ENCODE results near the gene GALC.
"Not testable (repeated sequence)": the region's sequence is repeated elsewhere in the genome, so short reads cannot be mapped to it uniquely, and the experiment has no call there.

The GALC gene

DNA sequence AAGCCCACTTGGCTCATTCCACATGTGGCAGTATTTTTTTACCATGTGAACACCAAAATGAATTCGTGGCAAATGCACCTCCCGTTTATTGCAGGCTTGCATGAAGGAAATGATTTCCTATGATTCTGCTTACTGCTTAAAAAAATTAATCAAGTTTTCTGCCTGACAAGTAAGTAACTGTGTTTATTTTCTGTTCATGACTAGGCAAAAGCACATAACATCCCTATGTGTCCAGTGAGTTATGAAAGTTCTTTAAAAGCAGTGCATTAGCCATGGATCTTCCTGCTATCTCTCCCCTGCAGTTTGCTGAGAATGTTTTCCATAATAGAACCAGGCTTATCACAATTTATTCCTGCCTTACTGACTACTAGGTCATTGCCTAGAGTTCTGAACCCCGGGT, 32.3 kb upstream of the GALC start:
- no peaks in the 10 kb centered on the region for H3K9me3 ChIP-seq (ENCODE audit: control insufficient read depth, insufficient read depth, low read length)
- no peaks in the 10 kb centered on the region for H3K27me3 ChIP-seq (ENCODE audit: control insufficient read depth, insufficient read depth, low read length)
- no CpG with 5 or more reads among the region's 3 CpGs for WGBS (ENCODE audit: insufficient coverage, insufficient read length)
- DNase-seq (ENCODE audit: low read depth, low spot score), result no peak
- H3K36me3 ChIP-seq (ENCODE audit: control insufficient read depth, insufficient read depth, low read length), result no peaks in the 10 kb centered on the region
- no peak overlapping the region for H3K4me3 ChIP-seq (ENCODE audit: low read length)
- H3K27ac ChIP-seq (ENCODE audit: low read length), result no peak overlapping the region
- H3K4me1 ChIP-seq (ENCODE audit: control insufficient read depth, insufficient read depth, low read length), result no peaks in the 10 kb centered on the region

- not testable (repeated sequence) for H3K4me1 ChIP-seq (ENCODE audit: control insufficient read depth, insufficient read depth, low read length); H3K27ac ChIP-seq (ENCODE audit: low read length); H3K36me3 ChIP-seq (ENCODE audit: control insufficient read depth, insufficient read depth, low read length); DNase-seq (ENCODE audit: low read depth, low spot score); H3K9me3 ChIP-seq (ENCODE audit: control insufficient read depth, insufficient read depth, low read length); H3K4me3 ChIP-seq (ENCODE audit: low read length); H3K27me3 ChIP-seq (ENCODE audit: control insufficient read depth, insufficient read depth, low read length)
- WGBS (ENCODE audit: insufficient coverage, insufficient read length), result no CpG with 5 or more reads among the region's 11 CpGs
Observed at GRCh38 chr14:88024252-88025086, 31.5 kb upstream of the GALC start.

DNA sequence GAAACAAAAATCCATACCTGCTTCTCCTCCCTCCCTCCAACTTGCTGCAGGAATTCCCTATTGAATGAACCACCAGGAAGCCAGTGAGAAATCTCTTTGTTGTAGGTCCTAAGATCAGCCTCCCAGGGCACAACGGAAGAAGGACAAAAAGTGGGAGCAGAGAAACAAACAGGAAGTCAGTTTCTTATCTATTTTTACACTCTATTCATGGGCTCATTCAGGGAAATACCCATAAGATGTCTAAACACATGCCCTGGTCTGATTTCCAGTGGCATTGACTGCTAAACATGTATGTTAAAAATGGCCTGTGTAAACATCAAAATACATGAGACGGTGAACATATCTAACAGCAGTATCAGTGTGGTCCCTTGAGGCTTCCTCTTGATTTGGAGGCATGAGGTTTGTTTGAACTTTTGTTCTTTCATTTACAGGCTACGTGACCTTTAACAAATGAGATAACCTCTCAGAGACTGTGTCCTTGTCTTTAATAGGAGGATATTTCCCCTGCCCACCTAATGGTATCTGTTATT, 30.7 kb upstream of the GALC start:
- no peak overlapping the region for H3K4me3 ChIP-seq (ENCODE audit: low read length)
- no peak for DNase-seq (ENCODE audit: low read depth, low spot score)

DNA sequence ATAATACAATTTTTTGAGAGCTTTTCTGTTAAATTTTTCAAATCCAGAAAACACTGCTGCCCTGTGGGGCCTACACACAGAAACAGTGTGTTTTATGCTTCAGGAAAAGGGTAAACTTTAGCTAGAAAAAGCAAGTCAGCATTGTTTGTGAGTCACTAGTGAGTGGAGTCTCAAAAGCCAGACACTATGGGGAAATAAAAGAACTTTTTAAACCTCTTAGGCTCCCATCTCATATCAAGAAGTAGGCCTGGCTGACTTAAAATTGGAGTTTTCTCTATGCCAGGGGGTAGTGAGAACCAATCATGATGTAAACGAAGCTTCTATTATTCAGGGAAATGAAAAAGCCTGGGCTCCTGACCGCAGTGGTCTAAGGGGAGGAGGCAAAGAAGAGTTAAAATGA, 24.6 kb upstream of the GALC start:
- no peaks in the 10 kb centered on the region for H3K27me3 ChIP-seq (ENCODE audit: control insufficient read depth, insufficient read depth, low read length)
- no peak for DNase-seq (ENCODE audit: low read depth, low spot score)
- H3K9me3 ChIP-seq (ENCODE audit: control insufficient read depth, insufficient read depth, low read length), result no peaks in the 10 kb centered on the region
- no peak overlapping the region for H3K4me3 ChIP-seq (ENCODE audit: low read length)
- H3K4me1 ChIP-seq (ENCODE audit: control insufficient read depth, insufficient read depth, low read length), result no peaks in the 10 kb centered on the region
- WGBS (ENCODE audit: insufficient coverage, insufficient read length), result no CpG with 5 or more reads among the region's 2 CpGs
- H3K36me3 ChIP-seq (ENCODE audit: control insufficient read depth, insufficient read depth, low read length), result no peaks in the 10 kb centered on the region
- no peak overlapping the region for H3K27ac ChIP-seq (ENCODE audit: low read length)

More for the DNA sequence above, 30.7 kb upstream of the GALC start:
- Histone ChIP-seq H3K4me1 (ENCODE audit: control insufficient read depth, insufficient read depth, low read length) (no peaks in the 10 kb centered on the region), H3K36me3 (ENCODE audit: control insufficient read depth, insufficient read depth, low read length) (no peaks in the 10 kb centered on the region), H3K9me3 (ENCODE audit: control insufficient read depth, insufficient read depth, low read length) (no peaks in the 10 kb centered on the region), H3K27ac (ENCODE audit: low read length) (no peak overlapping the region), H3K27me3 (ENCODE audit: control insufficient read depth, insufficient read depth, low read length) (no peaks in the 10 kb centered on the region)
- WGBS (ENCODE audit: insufficient coverage, insufficient read length), result no CpG with 5 or more reads among the region's 3 CpGs

DNA sequence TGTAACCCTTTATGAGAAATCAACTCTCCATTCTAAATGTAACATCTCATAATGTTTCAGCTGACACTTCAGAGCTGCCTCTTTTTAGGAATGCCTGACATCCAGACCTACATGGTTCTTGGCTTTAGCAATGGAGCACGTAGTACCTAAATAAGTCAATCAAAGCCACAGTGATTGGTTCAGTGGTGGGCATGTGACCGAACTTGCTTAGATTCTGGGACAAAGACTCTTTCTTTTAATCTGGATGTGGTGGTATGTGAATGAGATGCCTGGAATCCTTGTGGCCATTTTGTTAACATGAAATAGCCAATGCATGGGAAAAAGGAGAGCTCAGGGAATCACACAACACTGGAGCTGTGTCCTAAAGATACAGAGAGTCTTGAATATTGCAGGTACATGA, 23.8 kb upstream of the GALC start:
- no peak for DNase-seq (ENCODE audit: low read depth, low spot score)
- Histone ChIP-seq H3K4me1 (ENCODE audit: control insufficient read depth, insufficient read depth, low read length) (no peaks in the 10 kb centered on the region), H3K36me3 (ENCODE audit: control insufficient read depth, insufficient read depth, low read length) (no peaks in the 10 kb centered on the region), H3K27ac (ENCODE audit: low read length) (no peak overlapping the region), H3K4me3 (ENCODE audit: low read length) (no peak overlapping the region), H3K9me3 (ENCODE audit: control insufficient read depth, insufficient read depth, low read length) (no peaks in the 10 kb centered on the region), H3K27me3 (ENCODE audit: control insufficient read depth, insufficient read depth, low read length) (no peaks in the 10 kb centered on the region)
- no CpG with 5 or more reads among the region's 2 CpGs for WGBS (ENCODE audit: insufficient coverage, insufficient read length)

DNA sequence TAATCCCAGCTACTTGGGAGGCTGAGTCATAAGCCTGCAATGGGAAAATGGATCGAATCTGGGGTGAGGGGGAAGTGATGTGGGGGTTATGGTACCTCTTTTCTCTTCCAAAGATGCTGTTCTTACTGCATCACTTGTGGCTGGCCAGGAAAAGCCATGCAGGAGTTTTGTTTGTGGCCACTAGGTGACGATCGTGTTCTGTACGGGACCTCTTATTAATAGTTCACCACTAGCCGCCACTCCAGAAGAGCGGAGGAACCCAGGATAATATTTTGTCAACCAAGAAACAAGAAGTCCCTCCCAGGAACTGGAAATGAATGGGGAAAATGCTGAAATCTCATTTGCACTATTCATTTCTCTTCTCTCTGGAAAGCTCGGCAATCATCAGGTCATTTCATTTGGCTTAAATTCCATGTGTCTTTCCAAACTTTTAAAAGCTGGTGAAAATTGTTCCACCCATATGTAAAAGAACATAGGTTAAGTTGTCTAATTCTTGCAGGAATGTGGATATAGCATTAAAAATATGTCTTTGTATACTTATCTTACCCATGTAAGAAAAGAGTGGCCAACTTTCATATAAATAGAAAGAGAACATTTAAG, 20.9 kb upstream of the GALC start:
- Histone ChIP-seq H3K27ac (ENCODE audit: low read length) (no peak overlapping the region), H3K27me3 (ENCODE audit: control insufficient read depth, insufficient read depth, low read length) (no peaks in the 10 kb centered on the region), H3K4me1 (ENCODE audit: control insufficient read depth, insufficient read depth, low read length) (no peaks in the 10 kb centered on the region), H3K9me3 (ENCODE audit: control insufficient read depth, insufficient read depth, low read length) (no peaks in the 10 kb centered on the region), H3K36me3 (ENCODE audit: control insufficient read depth, insufficient read depth, low read length) (no peaks in the 10 kb centered on the region), H3K4me3 (ENCODE audit: low read length) (no peak overlapping the region)
- no peak for DNase-seq (ENCODE audit: low read depth, low spot score)
- no CpG with 5 or more reads among the region's 7 CpGs for WGBS (ENCODE audit: insufficient coverage, insufficient read length)

DNA sequence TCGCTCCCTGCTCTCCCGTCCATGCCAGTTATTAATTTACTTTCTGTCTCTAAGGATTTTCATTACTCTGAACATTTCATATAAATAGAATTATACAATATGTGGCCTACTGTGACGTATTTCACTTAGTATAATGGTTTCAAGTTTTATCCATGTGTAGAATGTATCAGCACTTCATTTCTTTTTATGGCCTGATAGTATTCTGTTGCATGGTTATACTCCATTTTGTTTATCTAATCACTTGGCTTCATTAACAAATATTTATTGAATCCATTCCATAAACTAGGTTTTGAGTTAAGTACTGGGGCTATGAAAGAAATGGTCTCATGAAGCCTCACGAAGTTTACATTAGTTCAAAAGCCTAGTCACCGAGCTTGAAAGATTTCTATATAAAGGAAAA, 19.5 kb upstream of the GALC start:
- no CpG with 5 or more reads among the region's 5 CpGs for WGBS (ENCODE audit: insufficient coverage, insufficient read length)
- Histone ChIP-seq H3K27me3 (ENCODE audit: control insufficient read depth, insufficient read depth, low read length) (no peaks in the 10 kb centered on the region), H3K4me3 (ENCODE audit: low read length) (no peak overlapping the region), H3K27ac (ENCODE audit: low read length) (no peak overlapping the region), H3K4me1 (ENCODE audit: control insufficient read depth, insufficient read depth, low read length) (no peaks in the 10 kb centered on the region), H3K36me3 (ENCODE audit: control insufficient read depth, insufficient read depth, low read length) (no peaks in the 10 kb centered on the region), H3K9me3 (ENCODE audit: control insufficient read depth, insufficient read depth, low read length) (no peaks in the 10 kb centered on the region)
- no peak for DNase-seq (ENCODE audit: low read depth, low spot score)

GRCh38 chr14:88010331-88010730, 17.3 kb upstream of the GALC start:
- H3K4me3 ChIP-seq (ENCODE audit: low read length), result no peak overlapping the region
- H3K9me3 ChIP-seq (ENCODE audit: control insufficient read depth, insufficient read depth, low read length), result no peaks in the 10 kb centered on the region
- no peaks in the 10 kb centered on the region for H3K36me3 ChIP-seq (ENCODE audit: control insufficient read depth, insufficient read depth, low read length)
- no peak for DNase-seq (ENCODE audit: low read depth, low spot score)
- H3K27ac ChIP-seq (ENCODE audit: low read length), result no peak overlapping the region
- H3K4me1 ChIP-seq (ENCODE audit: control insufficient read depth, insufficient read depth, low read length), result no peaks in the 10 kb centered on the region
- no peaks in the 10 kb centered on the region for H3K27me3 ChIP-seq (ENCODE audit: control insufficient read depth, insufficient read depth, low read length)
- no CpG with 5 or more reads among the region's 2 CpGs for WGBS (ENCODE audit: insufficient coverage, insufficient read length)

GRCh38 chr14:88009486-88009885, 16.5 kb upstream of the GALC start:
- H3K36me3 ChIP-seq (ENCODE audit: control insufficient read depth, insufficient read depth, low read length), result no peaks in the 10 kb centered on the region
- H3K4me1 ChIP-seq (ENCODE audit: control insufficient read depth, insufficient read depth, low read length), result no peaks in the 10 kb centered on the region
- H3K27me3 ChIP-seq (ENCODE audit: control insufficient read depth, insufficient read depth, low read length), result no peaks in the 10 kb centered on the region
- H3K9me3 ChIP-seq (ENCODE audit: control insufficient read depth, insufficient read depth, low read length), result no peaks in the 10 kb centered on the region
- H3K4me3 ChIP-seq (ENCODE audit: low read length), result no peak overlapping the region
- no peak for DNase-seq (ENCODE audit: low read depth, low spot score)
- WGBS (ENCODE audit: insufficient coverage, insufficient read length), result no CpG with 5 or more reads among the region's 1 CpG
- no peak overlapping the region for H3K27ac ChIP-seq (ENCODE audit: low read length)

DNA sequence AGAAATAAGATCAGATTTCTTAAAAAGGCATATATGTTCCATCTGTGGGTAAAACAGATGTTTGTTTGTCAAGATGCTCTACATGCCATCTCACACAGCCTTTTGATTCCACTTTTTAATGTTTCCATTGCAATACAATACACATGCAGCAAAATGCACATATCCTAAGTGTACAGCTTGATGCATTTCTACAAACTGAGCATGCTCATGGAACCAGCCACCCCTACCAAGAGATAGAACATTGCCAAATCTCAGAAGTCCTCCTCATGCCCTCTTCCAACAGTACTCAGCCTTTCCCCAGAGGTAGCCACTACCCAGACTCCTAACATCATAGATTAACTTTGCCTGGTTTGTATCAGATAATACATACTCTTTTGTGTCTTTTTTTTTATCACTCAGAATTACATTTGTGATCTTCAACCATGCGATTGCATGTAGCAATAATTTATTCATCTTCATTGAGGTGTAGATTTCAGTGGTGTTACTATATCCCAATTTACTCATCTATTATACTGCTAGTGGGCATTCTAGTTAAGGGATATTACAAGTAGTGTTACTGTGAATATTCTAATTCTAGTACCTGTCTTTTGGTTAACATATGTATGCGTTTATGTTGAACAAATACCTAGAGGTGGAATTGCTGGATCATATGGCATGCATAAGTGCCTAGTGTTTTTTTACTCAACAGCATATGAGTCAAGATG, 15.2 kb upstream of the GALC start:
- no peaks in the 10 kb centered on the region for H3K36me3 ChIP-seq (ENCODE audit: control insufficient read depth, insufficient read depth, low read length)
- no peaks in the 10 kb centered on the region for H3K27me3 ChIP-seq (ENCODE audit: control insufficient read depth, insufficient read depth, low read length)
- no CpG with 5 or more reads among the region's 2 CpGs for WGBS (ENCODE audit: insufficient coverage, insufficient read length)
- no peaks in the 10 kb centered on the region for H3K9me3 ChIP-seq (ENCODE audit: control insufficient read depth, insufficient read depth, low read length)
- no peak for DNase-seq (ENCODE audit: low read depth, low spot score)
- H3K4me3 ChIP-seq (ENCODE audit: low read length), result no peak overlapping the region
- no peaks in the 10 kb centered on the region for H3K4me1 ChIP-seq (ENCODE audit: control insufficient read depth, insufficient read depth, low read length)
- no peak overlapping the region for H3K27ac ChIP-seq (ENCODE audit: low read length)
